Fibroblast of skin of right quadriceps (primary cell): Measurements from ENCODE around the gene NUAK1.

Experiments
- DNase-seq: peaks from one replicate; pipeline ENCODE4 v3.0.0-alpha.2; 2013

NUAK1 gene

DNA sequence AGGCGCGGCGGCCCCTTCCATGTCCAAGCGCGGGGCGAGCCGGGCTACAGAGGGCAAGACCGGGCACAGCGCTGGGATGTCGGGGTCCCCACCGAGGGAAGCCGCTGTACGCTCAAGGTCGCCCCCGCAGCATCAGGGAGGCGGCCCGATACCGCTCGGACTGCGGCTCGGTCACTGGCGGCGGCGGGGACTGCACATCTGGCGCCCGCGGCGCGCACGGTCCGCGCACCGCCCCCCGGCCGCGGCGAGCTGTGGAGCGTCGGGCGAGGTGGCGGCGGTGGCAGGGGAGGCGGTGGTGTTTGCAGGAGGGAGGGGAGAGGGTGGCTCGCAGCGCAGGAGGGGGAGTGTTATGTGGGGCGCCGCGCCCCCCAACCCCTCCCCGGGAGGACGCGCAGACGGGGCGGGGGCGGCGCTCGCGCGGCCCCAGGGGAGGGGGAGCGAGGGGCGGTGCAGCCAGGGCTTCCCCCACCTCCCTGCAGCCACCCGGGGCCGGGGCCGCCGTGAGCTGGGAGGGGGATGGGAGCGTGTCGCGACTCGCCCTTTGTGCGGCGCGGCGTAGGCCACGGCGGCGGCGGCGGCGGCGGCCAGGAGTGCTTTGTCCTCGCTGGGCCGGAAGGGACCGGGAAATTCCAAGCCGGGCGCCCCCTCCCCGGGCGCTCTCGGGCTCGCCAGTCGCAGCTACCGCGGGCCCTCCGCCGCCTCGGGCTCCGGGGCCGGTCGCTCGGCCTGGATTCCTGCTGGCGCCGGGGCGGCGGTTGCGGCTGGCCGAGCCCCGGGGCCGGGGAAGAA lies at the start of gene NUAK1:
Gene NUAK1 (minus strand): TSS at position 322 of the 789 bp plus-strand sequence. CDS start 301 bp downstream, at position 21.
- DNase-seq: peak; percentile 83

DNA sequence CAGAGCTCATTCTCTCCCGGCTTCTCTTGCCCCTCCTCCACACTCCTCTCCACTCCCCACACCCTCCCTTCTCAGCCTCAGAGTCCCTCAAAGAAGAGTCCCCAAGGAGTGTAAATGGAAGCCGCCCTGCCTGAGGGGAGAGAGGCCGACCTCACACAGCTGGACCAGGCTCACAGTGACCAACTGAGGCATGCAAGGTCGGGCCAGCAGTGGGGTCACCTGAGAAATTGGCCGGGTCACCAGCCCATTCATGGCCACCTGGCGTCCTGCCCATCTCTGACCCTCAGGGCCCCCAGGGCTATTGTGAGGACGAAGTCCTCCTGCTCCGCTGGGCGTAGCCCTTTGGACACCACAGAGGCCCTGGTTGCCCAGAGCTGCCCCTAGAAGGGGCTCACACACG lies 49.5 kb upstream of the NUAK1 start:
- no peak for DNase-seq

DNA sequence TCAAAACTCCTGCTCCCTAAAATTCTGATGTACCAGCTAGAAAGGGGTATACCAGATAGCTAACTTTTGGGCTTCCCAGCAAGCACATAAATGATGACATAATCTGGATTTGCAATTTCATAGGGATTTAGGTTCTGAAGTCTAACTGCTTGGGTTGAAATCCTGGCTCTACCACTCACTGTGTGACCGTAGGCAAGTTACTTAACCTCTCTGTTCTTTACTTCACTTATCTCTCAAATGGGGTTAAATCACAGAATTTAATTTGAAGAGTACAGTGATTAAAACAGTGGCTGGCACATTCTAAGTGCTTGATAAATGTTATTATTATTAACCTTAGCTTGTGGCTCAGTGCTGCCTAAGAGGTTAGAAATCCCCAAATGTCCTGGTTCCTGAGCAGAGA lies 49.1 kb upstream of the NUAK1 start:
- no peak for DNase-seq

DNA sequence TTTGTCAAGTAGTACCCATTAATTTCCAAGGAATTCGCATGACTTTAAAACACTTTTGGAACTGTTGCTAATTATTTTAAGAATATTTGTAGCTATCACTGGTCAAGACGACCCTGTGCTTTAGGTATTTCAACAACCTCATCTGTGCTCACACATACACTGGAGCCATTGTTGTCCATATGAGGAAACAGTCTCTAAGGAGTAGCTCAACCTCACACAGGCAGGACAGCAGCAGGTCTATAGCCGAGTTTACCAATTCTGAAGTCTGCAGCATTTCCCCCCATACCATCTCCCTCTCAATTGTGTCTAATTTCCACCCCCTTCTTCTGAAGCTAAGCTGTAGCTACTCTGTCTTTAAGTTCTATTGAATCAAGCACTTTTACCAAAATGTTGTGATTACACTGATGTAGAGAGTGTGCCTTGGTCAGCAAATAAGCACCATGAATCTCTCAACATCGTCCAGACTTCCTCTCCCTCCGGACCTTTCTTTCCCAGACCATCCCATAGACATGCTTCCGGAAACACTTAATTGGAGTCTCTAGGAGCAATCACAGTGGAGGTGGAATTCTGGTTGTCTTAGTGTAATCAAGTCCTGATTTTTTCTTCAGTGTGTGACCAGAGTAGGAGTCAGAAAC lies 48.5 kb upstream of the NUAK1 start:
- DNase-seq: no peak

DNA sequence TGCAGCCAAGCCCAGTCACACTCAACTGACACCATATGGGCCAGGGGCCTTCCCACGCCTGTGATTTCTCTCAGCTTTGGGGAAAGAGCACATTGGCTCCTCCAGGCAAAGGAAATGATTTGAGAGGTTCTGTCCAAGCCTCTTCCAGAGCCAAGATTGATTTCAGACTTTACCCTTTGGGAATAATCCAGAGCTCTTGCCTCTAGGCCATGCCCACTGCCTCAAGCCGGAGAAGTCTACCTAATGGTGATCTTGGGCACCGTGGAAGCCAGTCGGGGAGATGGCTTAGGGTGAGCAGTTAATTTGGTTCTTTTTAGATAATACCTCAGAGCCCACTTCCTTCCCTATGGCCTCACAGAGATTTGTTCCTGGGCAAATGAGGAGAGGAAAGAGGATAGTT lies 45.0 kb upstream of the NUAK1 start:
- DNase-seq: no peak

DNA sequence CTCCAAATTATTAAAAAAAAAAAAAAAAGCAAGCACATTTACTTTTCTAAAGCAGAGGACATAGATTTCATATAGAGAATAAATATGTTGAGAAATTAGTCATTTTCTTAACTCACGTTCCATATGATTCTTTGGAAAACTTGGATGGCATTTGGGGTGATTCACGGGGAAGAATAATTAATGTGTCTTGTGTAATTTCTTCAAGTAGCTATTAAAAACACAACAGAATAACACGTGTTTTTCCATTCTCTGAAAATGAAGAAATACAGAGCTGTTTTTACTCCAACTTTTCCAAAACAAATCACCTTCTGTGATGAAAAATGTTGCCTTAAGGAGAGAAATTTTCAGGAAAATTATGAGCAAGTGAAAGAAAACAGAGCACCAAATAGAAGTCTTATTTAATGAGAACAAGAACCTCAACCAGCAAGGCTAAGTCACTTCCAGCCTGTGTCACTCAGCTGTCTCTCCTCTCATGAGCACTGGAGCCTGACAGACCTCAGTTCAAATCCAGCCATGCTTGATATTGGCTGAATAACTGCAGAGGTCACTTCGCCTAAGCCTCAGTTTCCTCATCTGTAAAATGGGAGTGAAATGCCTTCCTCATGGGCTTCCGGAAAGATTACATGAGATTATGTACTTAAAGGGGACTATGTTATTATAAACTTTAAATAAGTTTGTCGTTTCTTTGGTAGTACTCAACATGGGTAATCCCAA lies 42.8 kb upstream of the NUAK1 start:
- DNase-seq: peak; percentile 59

DNA sequence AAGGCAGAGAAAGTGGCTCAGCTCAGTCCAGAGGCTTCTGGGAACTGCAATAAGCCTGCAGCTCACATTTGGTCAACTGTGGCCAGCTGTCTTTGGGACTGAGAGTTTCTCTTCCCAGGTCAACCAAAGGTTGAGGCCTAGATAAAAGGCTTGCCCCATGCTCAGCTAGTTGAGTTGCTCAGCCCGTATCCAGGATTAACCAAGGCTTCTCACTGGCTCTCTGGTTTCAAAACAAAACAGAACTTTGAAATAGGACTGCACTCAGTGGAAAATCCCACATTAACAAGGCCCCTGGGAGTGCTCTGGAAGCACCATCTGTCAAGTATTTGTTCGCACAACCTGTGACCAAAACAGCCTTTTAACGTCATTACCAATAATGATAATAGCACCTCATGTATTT lies 40.3 kb upstream of the NUAK1 start:
- peak; percentile 25 for DNase-seq

DNA sequence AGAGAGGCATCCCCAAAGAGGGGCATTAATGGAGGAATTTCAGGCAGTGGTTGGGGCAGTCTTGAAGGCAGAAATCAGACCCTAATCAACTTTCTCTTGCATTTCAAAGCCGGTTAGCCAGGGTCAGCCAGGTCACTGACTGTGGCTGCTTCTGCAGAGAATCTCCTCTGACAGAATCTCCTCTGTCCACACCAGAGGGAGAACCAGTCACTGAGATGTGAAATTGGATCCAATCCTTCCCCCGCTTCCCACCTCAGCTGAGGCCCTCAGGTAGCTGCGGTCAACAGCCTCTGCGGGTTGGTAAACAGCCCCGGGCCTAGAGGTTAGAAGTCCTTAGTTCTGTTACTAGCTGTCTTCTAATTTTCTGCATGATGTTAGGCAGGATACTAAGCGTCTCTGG lies 39.8 kb upstream of the NUAK1 start:
- no peak for DNase-seq

DNA sequence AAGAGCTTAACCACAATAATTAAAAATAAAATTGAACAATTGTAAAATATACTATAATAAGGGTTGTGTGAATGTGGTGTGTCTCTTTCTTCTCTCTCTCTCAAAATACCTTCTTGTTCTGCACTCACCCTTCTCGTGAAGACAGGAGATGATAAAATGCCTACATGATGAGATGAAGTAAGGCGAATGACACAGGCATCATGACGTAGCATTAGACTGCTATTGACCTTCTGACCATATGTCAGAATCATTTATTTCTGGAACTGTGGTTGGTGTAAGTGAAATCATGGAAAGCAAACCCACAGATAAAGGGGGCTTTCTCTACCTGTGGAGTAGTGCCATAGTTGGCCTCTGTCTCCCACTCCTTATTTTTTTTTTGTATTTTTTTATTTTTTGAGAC lies 37.8 kb upstream of the NUAK1 start:
- DNase-seq: no peak

DNA sequence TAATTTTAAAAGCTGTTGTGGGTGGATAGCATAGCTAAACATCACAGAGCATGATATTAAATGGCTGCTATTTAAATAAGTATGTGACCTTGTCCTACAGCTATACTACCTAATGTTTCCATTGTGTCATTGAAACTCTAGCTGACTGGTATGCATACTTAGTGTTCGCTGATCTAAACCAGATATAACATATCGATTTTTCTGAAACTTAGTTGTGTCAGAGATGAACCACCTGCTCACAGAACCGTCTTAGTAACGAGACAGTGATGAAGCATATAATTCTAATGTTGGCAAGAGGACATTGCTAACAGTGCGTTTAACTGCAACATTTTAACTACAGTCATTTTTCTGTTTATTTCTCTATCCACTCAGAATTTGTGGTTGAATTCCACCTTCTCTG lies 36.1 kb upstream of the NUAK1 start:
- DNase-seq: no peak

DNA sequence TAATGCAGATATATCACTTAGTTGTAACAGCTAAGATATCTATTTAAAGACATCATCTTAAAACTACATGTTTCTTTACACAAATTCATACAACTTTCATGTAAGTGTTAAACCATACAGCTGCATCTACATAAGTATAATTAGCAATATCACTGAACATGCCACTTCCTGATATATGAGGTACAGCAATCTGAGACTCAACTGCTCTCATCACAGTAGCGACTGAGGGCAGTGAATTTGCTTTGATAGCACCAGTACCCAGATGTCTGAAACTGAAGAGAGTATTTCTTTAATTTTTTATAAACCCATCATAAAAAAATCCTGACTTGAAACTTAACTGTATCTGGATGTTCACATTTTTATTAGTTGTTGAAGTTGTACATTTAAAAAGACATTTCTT lies 34.7 kb upstream of the NUAK1 start:
- no peak for DNase-seq

DNA sequence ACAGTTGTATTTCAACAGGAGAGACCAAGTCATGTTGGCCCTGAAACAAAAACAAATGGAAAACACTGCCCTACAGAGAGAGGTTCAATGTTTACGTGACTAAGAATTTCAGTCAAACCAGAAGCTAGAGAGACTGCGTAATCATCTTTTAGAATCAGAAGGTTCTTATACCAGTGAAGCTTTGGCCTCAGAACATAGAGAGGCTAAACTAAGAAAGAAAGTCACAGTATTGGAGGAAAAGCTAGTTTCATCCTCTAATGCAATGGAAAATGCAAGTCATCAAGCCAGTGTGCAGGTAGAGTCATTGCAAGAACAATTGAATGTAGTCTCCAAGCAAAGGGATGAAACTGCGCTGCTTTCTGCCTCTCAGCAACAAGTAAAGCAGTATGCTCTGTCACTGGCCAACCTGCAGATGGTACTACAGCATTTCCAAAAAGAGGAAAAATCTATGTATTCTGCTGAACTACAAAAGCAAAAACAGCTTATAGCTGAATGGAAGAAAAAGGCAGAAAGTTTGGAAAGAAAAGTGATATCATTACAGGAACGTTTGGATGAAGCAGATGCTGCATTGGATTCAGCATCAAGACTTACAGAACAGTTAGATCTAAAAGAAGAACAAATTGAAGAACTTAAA lies 32.5 kb upstream of the NUAK1 start:
- DNase-seq: no peak

DNA sequence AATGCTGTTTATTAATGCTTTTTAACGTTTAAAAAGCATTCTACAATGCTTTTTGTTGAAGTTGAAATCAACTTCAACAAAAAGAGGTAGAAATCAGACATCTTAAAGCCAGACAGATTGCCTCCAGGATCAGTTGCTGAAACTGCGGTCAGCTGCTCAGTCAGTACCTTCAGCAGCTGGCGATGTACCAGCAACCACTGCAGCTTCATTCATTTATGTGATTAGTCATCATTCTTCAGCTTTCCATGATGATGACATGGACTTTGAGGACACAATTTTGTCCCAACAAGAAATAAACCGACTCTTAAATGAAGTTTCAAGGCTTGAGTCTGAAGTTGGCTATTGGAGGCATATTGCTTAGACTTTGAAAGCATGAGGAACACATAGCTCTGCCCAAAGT lies 31.5 kb upstream of the NUAK1 start:
- DNase-seq: peak; percentile 87

DNA sequence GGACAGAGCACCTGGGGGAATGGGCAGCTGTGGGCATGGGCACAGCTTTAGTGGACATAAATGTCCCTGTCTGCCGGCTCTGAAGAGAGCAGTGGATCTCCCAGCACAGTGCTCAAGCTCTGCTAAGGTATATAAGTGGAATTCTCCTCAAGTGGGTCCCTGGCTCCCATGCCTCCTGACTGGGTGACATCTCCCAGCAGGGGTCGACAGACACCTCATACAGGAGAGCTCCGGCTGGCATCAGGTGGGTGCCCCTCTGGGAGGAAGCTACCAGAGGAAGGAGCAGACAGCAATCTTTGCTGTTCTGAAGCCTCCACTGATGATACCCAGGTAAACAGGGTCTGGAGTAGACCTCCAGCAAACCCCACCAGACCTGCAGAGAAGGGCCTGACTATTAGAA lies 25.0 kb upstream of the NUAK1 start:
- no peak for DNase-seq

DNA sequence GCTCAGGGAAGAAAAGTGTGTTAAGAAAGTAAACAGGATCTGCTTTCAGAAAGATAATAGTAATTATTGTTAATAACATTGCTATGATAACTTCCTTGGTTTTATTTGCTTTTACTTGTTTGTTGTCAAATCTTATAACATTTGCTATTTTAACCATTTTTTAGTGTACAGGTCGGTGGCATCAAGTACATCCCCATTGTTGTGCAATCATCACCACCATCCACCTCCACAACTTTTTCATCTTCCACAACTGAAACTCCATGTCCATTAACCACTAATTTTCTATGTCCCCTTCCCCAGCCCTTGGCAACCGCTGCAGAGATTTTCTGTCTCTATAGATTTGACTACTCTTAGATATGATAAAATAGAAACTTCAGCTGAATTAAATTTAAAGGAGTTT lies 22.7 kb upstream of the NUAK1 start:
- DNase-seq: no peak

DNA sequence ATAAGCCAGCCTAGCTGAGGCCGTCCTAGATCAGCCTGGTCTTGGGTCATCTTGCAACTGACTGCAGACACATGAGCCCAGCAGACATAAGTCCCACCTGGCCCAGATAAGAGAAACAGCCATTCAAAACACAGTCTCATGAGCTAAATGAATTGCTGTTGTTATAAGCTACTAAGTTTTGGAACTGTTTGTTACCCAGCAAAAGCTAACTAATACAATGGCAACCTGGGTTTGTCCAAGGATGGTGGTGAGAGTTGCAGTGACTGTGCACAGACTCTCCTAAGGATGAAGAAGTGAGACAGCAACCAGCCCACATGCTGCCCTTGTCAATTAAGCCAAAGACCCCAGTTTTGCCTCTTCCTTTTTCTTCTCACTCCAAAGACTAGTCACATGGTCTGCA lies 22.2 kb upstream of the NUAK1 start:
- no peak for DNase-seq

DNA sequence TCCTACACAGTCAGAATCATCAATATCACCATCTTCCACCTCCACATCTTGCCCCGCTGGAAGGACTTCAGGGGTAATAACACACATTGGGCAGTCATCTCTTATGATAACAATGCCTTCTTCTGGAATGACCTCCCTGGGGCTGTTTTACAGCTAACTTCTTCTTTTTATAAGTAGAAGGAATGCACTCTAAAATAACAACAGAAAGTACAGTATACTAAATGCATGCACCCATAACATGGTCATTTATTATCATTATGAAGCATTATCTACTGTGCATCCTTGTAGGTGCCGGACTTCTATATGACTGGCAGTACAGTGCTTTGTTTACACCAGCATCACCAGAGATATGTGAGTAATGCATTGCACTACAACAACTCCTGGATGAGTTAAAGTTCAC lies 19.0 kb upstream of the NUAK1 start:
- no peak for DNase-seq

DNA sequence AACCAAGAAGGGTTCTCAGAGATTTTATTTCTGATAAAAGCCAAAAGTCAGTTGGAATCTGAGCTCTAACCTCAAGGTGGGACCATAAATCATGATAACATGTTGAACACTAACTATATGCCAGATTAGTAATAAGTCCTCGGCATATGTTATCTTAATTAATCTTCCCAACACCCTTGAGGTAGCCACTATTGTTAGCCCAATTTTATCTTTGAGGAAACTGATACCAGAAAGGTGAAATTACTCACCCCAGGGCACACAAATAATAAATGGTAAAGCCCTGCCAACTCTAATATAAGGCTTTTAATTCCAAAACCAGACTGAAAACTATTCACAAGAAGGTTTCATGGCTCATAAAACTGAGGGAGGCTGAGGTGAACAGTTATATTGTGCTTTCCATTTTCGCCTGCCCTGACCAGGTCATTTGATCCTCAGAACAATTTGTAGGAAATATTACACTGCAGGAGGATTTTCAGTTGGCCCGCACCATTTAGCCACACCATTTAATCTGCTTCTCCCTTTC lies 16.1 kb upstream of the NUAK1 start:
- no peak for DNase-seq

DNA sequence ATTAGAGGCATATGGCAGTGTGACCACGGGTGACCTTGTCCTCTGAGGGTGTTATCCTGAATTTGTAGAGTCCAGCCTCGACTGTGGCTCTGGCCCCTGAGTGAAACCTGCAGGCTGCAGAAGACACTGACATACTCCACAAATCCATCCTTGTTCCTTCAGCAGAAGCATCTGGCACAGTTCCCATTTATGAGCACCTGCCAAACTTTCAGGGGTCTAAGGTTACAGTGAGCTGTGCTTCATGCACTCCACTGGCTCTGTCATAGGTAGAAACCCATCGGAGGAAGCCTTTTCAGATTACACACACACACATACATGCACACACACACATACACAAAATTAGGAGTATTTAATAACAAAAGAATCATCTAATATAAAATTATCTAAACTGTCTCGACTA lies 13.6 kb upstream of the NUAK1 start:
- DNase-seq: no peak

DNA sequence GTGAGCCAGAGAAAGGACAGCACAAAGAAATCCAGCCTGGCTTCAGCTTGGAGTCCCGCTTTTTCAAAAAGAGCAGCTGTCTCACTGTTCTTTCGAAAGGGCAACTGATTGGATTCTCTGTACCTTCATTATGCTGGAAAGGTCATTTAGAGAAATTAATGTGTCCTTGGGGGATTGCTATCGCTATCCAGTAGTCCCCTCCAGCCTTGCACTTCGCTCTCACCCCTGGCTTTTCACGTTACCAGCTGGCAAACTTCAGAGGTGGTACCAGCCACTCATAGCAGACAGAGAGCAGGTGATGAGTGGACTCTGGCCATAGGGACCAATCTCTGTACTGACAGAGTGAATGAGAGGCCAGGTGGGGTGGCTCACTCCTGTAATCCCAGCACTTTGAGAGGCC lies 11.8 kb upstream of the NUAK1 start:
- DNase-seq: no peak

DNA sequence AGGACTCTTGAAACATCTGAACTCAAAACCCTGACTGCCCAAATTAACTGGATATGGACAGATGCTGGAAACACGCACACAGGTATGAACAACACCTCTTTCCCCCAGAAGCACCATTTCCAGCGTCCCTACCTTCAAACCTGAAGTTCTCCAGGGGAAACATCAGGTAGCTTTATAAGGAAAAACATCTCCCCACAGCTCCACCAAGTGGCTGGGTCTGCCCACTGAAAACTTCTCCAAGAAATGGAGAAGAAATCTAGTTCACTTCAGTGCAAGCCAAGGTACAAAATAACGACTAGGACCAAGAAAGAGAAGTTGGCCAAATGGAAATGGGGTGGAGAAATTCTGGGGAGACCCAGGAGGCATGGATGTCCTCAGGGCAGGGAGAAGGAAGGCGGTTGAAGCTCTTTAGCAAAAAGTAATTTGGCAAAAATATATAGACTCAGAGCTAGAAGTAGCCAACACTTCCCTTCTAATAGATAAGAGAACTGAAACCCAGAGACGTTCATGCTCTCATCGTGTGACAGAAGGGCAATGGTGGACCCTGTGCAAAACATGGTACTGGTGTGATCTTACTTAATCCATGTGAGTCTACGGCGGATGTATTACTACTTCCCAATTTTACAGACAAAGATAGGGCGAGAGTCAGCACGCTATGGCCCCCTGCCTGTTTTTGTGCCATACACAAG lies 10.5 kb upstream of the NUAK1 start:
- DNase-seq: no peak

DNA sequence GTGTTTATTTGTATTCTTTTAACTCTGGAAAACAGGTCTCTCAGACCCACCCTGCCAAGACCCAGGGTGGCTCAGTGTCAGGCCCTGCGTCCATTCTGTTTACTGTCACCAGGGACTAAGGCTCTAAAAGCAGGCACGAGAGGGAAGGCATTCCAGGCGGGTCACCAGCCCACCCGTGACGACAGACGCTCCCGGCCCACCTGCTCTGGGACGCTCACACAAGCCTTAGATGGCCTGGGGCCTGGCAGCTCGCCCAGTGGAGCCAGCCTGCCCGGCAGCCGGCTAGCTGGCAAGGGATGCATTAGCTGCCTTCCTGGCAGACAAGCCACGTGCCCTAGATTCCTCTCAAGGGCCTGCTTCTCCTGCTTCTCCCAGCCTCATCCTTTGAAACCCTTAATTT lies 9.2 kb upstream of the NUAK1 start:
- no peak for DNase-seq

DNA sequence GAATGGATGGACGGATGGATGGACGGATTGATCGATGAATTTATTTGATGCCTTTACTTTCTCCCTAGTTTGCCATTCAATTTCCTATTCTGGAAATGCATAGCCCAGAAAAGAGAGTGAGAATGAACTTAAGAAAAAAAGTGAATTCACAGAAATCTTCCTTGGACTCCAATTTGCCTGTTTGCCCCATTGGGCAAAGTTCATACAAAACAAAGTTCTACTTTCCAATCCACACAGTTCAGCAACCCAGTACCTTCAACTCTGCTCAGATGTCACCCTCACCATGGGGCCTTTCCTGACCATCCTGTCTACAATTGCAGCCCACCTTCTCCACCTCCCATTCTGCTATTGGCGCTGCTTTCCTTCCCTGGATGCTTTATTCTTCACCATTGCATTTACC lies 8.2 kb upstream of the NUAK1 start:
- DNase-seq: no peak
